GM12878 (cell line): Measurements from ENCODE around the gene GRIK3. TPM values are rescaled to one million over a fixed set of nuclear protein-coding genes. Genes with fewer than 3 reads are reported as not detected.

Experiments used
- ATAC-seq: fragments of 200-7000 bp; cut with Tn5 transposase; 3 replicates; pipeline ENCODE4 v1.9.1; 2020; ENCODE audit warnings: mild to moderate bottlenecking, moderate library complexity
- BruUV-seq: library from RNA; stranded (reverse); fragments of 400-500 nt; replicated peaks from 2 replicates; lab custom pipeline; 2021; lab: Mats Ljungman, UMichigan
- CTCF ChIA-PET: fragments of 300-600 bp; sonication (Branson Sonifier 250); formaldehyde crosslinking; extraction: SDS; loops from one replicate; lab custom pipeline; 2021; ENCODE audit warnings: inconsistent platforms; lab: Yijun Ruan, JAX
- POLR2A ChIA-PET: fragments of 350-600 bp; formaldehyde crosslinking; extraction: SDS; loops from one replicate; lab custom pipeline; 2021; ENCODE audit warnings: inconsistent platforms; lab: Charles Lee
- RAD21 ChIA-PET: fragments of 300-600 bp; sonication (Branson Sonifier 250); formaldehyde crosslinking; loops from one replicate; lab custom pipeline; 2023; ENCODE audit warnings: antibody characterized with exemption; ENCODE audit not compliant: unreplicated experiment; lab: Charles Lee
- SMC1A ChIA-PET: fragments of 300-600 bp; sonication (Branson Sonifier 250); formaldehyde crosslinking; loops from one replicate; lab custom pipeline; 2023; ENCODE audit not compliant: unreplicated experiment, uncharacterized antibody; lab: Charles Lee
- DNase-seq: peaks from one replicate; pipeline ENCODE4 v3.0.0-alpha.2; 2011; ENCODE audit warnings: low read depth, low spot score
- FAIRE-seq: peaks from 3 replicates; lab custom pipeline; 2011; peaks lifted over from hg19 to GRCh38; lab: Jason Lieb, UNC
- H2AFZ ChIP-seq: 2 replicates; pipeline ENCODE4 v1.6.0; 2011; ENCODE audit warnings: low read depth, low read length, control low read depth; ENCODE audit not compliant: control insufficient read depth
- H3K27ac ChIP-seq: 2 replicates; pipeline ENCODE4 v1.5.1; 2011; ENCODE audit warnings: control low read depth; ENCODE audit not compliant: control insufficient read depth, insufficient read depth
- H3K27me3 ChIP-seq, 2 experiments: replicated peaks in 1 of 2; 2 replicates each; pipeline versions ENCODE4 v1.6.0 to v1.6.1; 2011; ENCODE audit warnings: low read length in 1 of 2; ENCODE audit not compliant: control insufficient read depth in 2 of 2, insufficient read depth in 2 of 2
- H3K36me3 ChIP-seq, 2 experiments: 2 replicates each; pipeline ENCODE4 v1.5.1; 2011; ENCODE audit warnings: low read length in 1 of 2; ENCODE audit not compliant: control insufficient read depth in 2 of 2, insufficient read depth in 2 of 2
- H3K4me1 ChIP-seq: 2 replicates; pipeline ENCODE4 v1.6.1; 2011; ENCODE audit warnings: mild to moderate bottlenecking, low read length, moderate library complexity, mixed read lengths; ENCODE audit not compliant: control insufficient read depth, insufficient read depth
- H3K4me2 ChIP-seq: 2 replicates; pipeline ENCODE4 v1.6.0; 2011; ENCODE audit warnings: control low read depth; ENCODE audit not compliant: control insufficient read depth, insufficient read depth
- H3K4me3 ChIP-seq: fragments of 200-600 bp; sonication (generic); 2 replicates; pipeline ENCODE4 v1.5.1; 2016
- H3K79me2 ChIP-seq: 2 replicates; pipeline ENCODE4 v1.6.0; 2011; ENCODE audit warnings: low read length; ENCODE audit not compliant: control insufficient read depth, insufficient read depth
- H3K9ac ChIP-seq: 2 replicates; pipeline ENCODE4 v1.8.0; 2011; ENCODE audit warnings: low read length, control low read depth, mixed read lengths; ENCODE audit not compliant: control insufficient read depth, insufficient read depth
- H3K9me3 ChIP-seq: replicated peaks from 3 replicates; pipeline ENCODE4 v1.5.1; 2011; ENCODE audit warnings: mild to moderate bottlenecking, low read length; ENCODE audit not compliant: control insufficient read depth, insufficient read depth
- H4K20me1 ChIP-seq: 2 replicates; pipeline ENCODE4 v1.6.0; 2011; ENCODE audit not compliant: control insufficient read depth, insufficient read depth
- CHD1 ChIP-seq: IDR thresholded peaks from 2 replicates; pipeline ENCODE4 v1.6.1; 2012; ENCODE audit warnings: low read depth, low read length, improper control_type of control experiment
- CHD4 ChIP-seq: fragments of 200-600 bp; sonication (generic); IDR thresholded peaks from 2 replicates; pipeline ENCODE4 v1.6.1; 2016; ENCODE audit warnings: mild to moderate bottlenecking
- EGR1 ChIP-seq, 2 experiments: IDR thresholded peaks; 1 replicate in 1 of 2; 2 replicates in 1 of 2; pipeline ENCODE4 v1.6.1; 2011 to 2012; ENCODE audit warnings: low read depth in 2 of 2, low read length in 2 of 2, borderline replicate concordance in 1 of 2, mild to moderate bottlenecking in 1 of 2, moderate library complexity in 1 of 2
- GABPA ChIP-seq: IDR thresholded peaks from 2 replicates; pipeline ENCODE4 v1.6.1; 2014; ENCODE audit warnings: antibody characterized with exemption, low read depth, mild to moderate bottlenecking, inconsistent platforms
- HSF1 ChIP-seq: fragments of 150-350 bp; IDR thresholded peaks from 2 replicates; pipeline ENCODE4 v1.6.1; 2014; ENCODE audit warnings: mild to moderate bottlenecking, low read depth, low read length
- KDM1A ChIP-seq: fragments of 200-600 bp; sonication (generic); IDR thresholded peaks from 2 replicates; pipeline ENCODE4 v1.6.1; 2016; ENCODE audit warnings: borderline replicate concordance
- MTA2 ChIP-seq: fragments of 450-650 bp; IDR thresholded peaks from 2 replicates; pipeline ENCODE4 v1.6.1; 2016; ENCODE audit warnings: low read depth, mild to moderate bottlenecking, moderate library complexity
- NBN ChIP-seq: fragments of 450-650 bp; IDR thresholded peaks from 2 replicates; pipeline ENCODE4 v1.6.1; 2016
- NKRF ChIP-seq: fragments of 450-650 bp; conservative IDR thresholded peaks from 2 replicates; pipeline ENCODE4 v1.6.1; 2017; ENCODE audit warnings: mild to moderate bottlenecking, moderate library complexity
- NR2C2 ChIP-seq: IDR thresholded peaks from 2 replicates; pipeline ENCODE4 v1.6.1; 2011; ENCODE audit warnings: borderline replicate concordance, low read depth; ENCODE audit not compliant: control insufficient read depth, insufficient read length
- PAX5 ChIP-seq: IDR thresholded peaks from 2 replicates; pipeline ENCODE4 v1.6.1; 2011; ENCODE audit warnings: low read depth, low read length, borderline replicate concordance
- PML ChIP-seq: IDR thresholded peaks from 2 replicates; pipeline ENCODE4 v1.6.1; 2012; ENCODE audit warnings: low read length, inconsistent platforms
- RAD21 ChIP-seq: IDR thresholded peaks from 2 replicates; pipeline ENCODE4 v1.6.1; 2011; ENCODE audit warnings: mild to moderate bottlenecking, low read depth, low read length, moderate library complexity; ENCODE audit not compliant: insufficient read depth
- USF1 ChIP-seq: IDR thresholded peaks from 2 replicates; pipeline ENCODE4 v1.6.1; 2011; ENCODE audit warnings: borderline replicate concordance, low read depth, mild to moderate bottlenecking, moderate library complexity, mixed read lengths, low read length; ENCODE audit not compliant: insufficient read depth; ENCODE audit errors: extremely low read length
- USF2 ChIP-seq: IDR thresholded peaks from 2 replicates; pipeline ENCODE4 v1.6.1; 2011; ENCODE audit warnings: low read depth, low read length, improper control_type of control experiment, borderline replicate concordance
- ZBTB33 ChIP-seq: fragments of 450-650 bp; IDR thresholded peaks from 2 replicates; pipeline ENCODE4 v1.6.1; 2017; ENCODE audit warnings: mild to moderate bottlenecking
- ZSCAN29 ChIP-seq: fragments of 450-650 bp; IDR thresholded peaks from 2 replicates; pipeline ENCODE4 v1.6.1; 2017; ENCODE audit warnings: mild to moderate bottlenecking, moderate library complexity
- WGBS: methylation state at CpG from one replicate; pipeline ENCODE4 v1.1.6; 2016; ENCODE audit warnings: low lambda C conversion rate; ENCODE audit not compliant: insufficient replicate concordance, insufficient coverage; ENCODE audit errors: missing lambda C conversion rate; 5-methylcytosine and 5-hydroxymethylcytosine counted together
- in situ Hi-C: fragments of 300-500 bp; cut with MboI; formaldehyde crosslinking; loops from 9 replicates; pipeline ENCODE4 v1.14.3; 2018; ENCODE audit warnings: mixed read lengths
- intact Hi-C: fragments of 100-400 bp; cut with micrococcal nuclease; formaldehyde crosslinking; loops from one replicate; pipeline ENCODE4 v1.14.2; 2022; ENCODE audit not compliant: unreplicated experiment
- polyA plus RNA-seq, 11 experiments: library from polyadenylated mRNA; depleted of rRNA in 4 of 11; unstranded in 6 of 11; stranded (reverse) in 5 of 11; fragments of >200 nt; fragmentation: Nextera tagmentation in 4 of 11; fragmentation: Illumina TruSeq in 1 of 11; extraction: Ambion mirVana in 4 of 11; extraction: Trizol in 1 of 11; gene quantifications; 1 replicate in 1 of 11; 2 replicates in 10 of 11; pipeline versions ENCODE4 v1.2.1 to v1.2.3, GENCODE V29; 2011 to 2016; ENCODE audit warnings: inconsistent platforms in 2 of 11, missing spikeins in 2 of 11, low read depth in 1 of 11
- total RNA-seq, 4 experiments: library from RNA; depleted of rRNA in 3 of 4; stranded (reverse); fragments of >200 nt in 3 of 4; fragmentation: Illumina TruSeq in 1 of 4; extraction: Trizol in 1 of 4; gene quantifications; 2 replicates each; pipeline versions ENCODE4 v1.2.1 to v1.2.3, GENCODE V29; 2013 to 2021

Gene GRIK3
- total and polyA plus RNA-seq, 10 of the 15 experiments (the other 5 are each of a cell fraction or from before 2014, with no cell fraction given) = not detected

GRCh38 chr1:36839485-36839884 lies 194.8 kb downstream of the GRIK3 start:
- no peak overlapping the region for H3K4me3 ChIP-seq
- DNase-seq (no peak), ATAC-seq (no peak), FAIRE-seq (no peak)
- no peak overlapping the region for H3K4me2 ChIP-seq
- H3K79me2 ChIP-seq = no peaks in the 10 kb centered on the region
- intact Hi-C loops (no loop called here), in situ Hi-C loops (no loop called here)
- ChIA-PET CTCF (interaction anchor here (0.8 kb wide), 1 partner anchor 24 kb away, joined by 3 read pairs; no protein-coding TSS in a partner anchor), RAD21 (no interaction called here), POLR2A (no interaction called here), SMC1A (no interaction called here)
- no peak overlapping the region for H2AFZ ChIP-seq
- TF ChIP-seq RAD21 (no peak), PML (no peak), EGR1 (IDR thresholded peaks at IDR 0.05; ENCODE audit: borderline replicate concordance in 1 of 2, low read depth in 2 of 2, low read length in 2 of 2) (no peak), NKRF (no peak), HSF1 (no peak), PAX5 (no peak), ZSCAN29 (no peak), GABPA (no peak), CHD4 (no peak), CHD1 (no peak), NR2C2 (no peak), MTA2 (no peak), USF2 (no peak), ZBTB33 (no peak), USF1 (no peak), NBN (no peak), KDM1A (no peak)
- BruUV-seq = no TSS peak
- 21% methylated on average over 2 of the region's 2 CpGs for WGBS
- H3K9ac ChIP-seq = no peak overlapping the region
- H3K9me3 ChIP-seq = no peaks in the 10 kb centered on the region
- H3K27ac ChIP-seq = no peak overlapping the region
- H3K36me3 ChIP-seq = no peaks in the 10 kb centered on the region
- peaks cover 0 to 2% of the 10 kb centered on the region in 2 experiments; a peak in 2 of 4 replicates for H3K27me3 ChIP-seq
- H4K20me1 ChIP-seq = no peaks in the 10 kb centered on the region
- no peaks in the 10 kb centered on the region for H3K4me1 ChIP-seq
